ENCODE results near the gene TMEM204. TPM values are rescaled to one million over a fixed set of nuclear protein-coding genes. Genes with fewer than 3 reads are reported as not detected.

Gene TMEM204
- total RNA-seq, 2 experiments from 2014 or later: 42.9 to 43.5 TPM

DNA sequence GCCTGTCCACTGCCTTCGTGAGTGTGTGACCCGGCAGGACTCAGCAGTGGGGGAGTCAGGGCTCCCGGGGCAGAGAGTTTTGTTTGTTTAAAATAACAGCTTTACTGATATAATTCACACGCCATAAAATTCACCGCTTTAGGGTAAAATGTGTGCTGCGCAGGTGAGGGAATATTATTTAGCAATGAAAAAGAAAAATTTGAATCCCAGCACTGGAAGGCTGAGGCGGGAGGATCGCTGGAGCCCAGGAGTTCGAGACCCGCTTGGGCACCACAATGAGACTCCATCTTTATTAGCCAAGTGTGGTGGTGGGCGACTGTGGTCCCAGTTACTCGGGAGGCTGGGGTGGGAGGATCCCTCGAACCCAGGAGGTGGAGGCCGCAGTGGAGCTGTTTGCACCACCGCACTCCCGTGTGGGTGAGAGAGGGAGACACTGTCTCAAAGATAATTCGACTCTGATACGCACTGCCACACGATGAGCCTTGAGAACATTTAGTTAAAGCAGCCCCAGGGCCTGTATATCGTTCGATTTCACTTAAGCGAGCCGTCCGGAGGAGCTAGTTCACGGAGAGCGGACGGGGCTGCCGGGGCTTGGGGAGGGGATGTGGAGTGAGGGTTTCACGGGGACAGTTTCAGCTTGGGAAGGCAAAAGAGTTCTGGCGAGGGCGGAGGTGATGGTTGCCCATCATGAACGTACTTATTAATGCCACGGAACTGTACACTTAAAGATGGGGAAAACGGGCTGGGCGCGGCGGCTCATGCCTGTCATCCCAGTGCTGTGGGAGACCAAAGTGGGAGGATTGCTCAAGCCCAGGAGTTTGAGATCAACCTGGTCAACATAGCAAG lies 30.1 kb upstream of the TMEM204 start:
- Mint-ChIP-seq H3K36me3 (ENCODE audit: low read depth) (peaks cover 21% of the 10 kb centered on the region), H3K27me3 (no peaks in the 10 kb centered on the region), H3K9me3 (no peaks in the 10 kb centered on the region), H3K4me1 (no peaks in the 10 kb centered on the region), H3K27ac (no peak overlapping the region), H3K4me3 (no peak overlapping the region)
- CTCF ChIA-PET: no interaction called here
- no peak for DNase-seq
- POLR2A ChIA-PET: interaction anchor here (1.4 kb wide), 1 partner anchor 10 kb away, joined by 6 read pairs; the partner anchor contains the start of gene TELO2

DNA sequence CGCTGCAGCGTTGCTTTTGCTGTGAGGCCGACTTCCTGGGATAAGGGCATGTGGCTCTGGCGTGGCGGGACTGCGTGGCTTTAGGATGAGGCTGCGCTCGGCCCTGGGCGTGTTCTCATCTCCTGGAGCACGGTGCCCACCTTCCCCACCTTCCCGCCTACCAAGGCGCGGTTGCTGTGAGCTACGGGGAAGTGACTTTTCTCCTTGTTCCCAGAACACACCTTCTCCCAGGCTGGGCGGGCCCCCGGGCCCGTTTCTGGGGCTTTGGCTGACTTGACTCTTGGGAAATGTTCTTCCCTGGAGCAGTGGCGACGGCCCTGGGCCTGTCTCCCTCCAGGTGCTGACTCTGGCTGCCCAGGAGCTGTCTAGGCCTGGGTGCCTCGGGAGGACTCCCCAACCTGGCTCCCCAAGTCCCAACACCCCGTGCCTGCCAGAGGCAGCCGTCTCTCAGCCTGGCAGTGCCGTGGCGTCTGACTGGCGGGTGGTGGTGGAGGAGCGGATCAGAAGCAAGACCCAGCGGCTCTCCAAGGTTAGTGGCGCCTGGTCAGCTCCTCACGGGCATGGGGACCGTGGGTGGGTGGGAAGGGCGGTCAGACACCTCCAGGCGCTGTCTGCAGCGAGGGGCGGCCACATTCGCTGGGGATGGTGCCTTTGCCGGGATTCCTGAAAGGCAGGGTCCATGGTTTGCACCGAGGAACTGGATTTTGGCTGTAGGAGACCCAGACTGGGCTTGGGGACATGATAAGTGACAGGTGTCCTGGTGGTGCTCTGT lies 28.2 kb upstream of the TMEM204 start:
- H3K4me3 Mint-ChIP-seq: no peak overlapping the region
- H3K27me3 Mint-ChIP-seq: no peaks in the 10 kb centered on the region
- no peaks in the 10 kb centered on the region for H3K4me1 Mint-ChIP-seq
- ChIA-PET CTCF (no interaction called here), POLR2A (no interaction called here)
- H3K9me3 Mint-ChIP-seq: no peaks in the 10 kb centered on the region
- no peak for DNase-seq
- no peak overlapping the region for H3K27ac Mint-ChIP-seq
- peaks cover 20% of the 10 kb centered on the region for H3K36me3 Mint-ChIP-seq (ENCODE audit: low read depth)

DNA sequence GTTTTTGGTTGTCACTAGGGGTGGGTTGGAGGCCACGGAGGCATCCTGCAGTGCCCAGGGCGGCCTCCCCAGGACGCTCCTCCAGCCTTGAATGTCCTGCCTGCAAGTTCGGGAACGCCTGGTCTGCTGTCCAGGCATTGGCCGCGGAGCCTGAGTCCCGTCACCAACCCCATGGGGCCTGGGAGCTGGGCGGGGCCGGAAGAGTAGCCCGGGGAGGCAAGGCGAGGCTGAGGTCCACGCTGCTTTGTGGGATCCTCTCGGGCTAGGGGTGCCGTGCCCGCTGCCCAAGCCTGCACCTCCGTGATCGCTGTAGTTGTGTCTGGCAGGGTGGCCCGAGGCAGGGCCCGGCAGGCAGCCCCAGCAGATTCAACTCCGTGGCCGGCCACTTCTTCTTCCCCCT lies 27.6 kb upstream of the TMEM204 start:
- ChIA-PET POLR2A (no interaction called here), CTCF (no interaction called here)
- H3K9me3 Mint-ChIP-seq: no peaks in the 10 kb centered on the region
- no peaks in the 10 kb centered on the region for H3K4me1 Mint-ChIP-seq
- no peaks in the 10 kb centered on the region for H3K27me3 Mint-ChIP-seq
- H3K4me3 Mint-ChIP-seq: no peak overlapping the region
- peaks cover 22% of the 10 kb centered on the region for H3K36me3 Mint-ChIP-seq (ENCODE audit: low read depth)
- H3K27ac Mint-ChIP-seq: no peak overlapping the region
- DNase-seq: no peak

- Mint-ChIP-seq H3K9me3 (no peaks in the 10 kb centered on the region), H3K36me3 (ENCODE audit: low read depth) (peaks cover 26% of the 10 kb centered on the region), H3K4me3 (no peak overlapping the region), H3K27ac (no peak overlapping the region), H3K4me1 (no peaks in the 10 kb centered on the region), H3K27me3 (no peaks in the 10 kb centered on the region)
- CTCF ChIA-PET: no interaction called here
- POLR2A ChIA-PET: no interaction called here
- no peak for DNase-seq
Measured at GRCh38 chr16:1506494-1507213, 26.8 kb upstream of the TMEM204 start.

DNA sequence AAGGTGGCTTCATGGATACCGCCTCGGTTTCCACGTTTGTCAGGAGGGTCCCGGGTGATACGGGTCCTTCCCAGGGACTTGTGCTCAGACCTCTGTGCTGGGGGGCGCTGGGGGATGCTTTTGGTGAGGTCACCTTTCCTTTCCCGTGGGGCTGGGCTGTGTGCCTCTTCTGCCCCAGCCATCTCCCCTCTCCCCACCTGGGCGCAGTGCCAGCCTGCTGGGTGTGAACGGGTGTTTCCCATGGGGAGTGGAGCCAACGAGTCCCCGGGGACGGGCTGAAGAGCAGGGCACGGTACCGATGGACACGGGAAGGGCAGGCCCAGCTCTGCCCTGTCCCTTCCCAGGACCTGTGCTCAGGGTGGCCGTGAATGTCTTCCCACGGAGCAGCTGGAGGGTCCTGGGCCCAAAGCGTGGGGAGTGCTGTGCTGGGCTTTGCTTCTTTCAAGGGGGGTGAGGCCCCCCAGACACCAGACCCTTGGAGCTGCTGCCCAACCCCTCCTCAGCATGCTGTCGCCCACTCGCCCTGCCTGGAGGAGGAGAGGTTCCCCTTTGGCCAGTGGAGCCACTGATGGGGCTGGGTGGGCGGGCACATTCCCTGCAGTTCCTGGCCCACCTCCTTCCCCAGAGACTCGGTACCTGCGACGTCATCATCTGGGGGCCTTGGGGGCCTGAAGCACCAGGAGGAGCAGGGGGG lies 24.8 kb upstream of the TMEM204 start:
- CTCF ChIA-PET: no interaction called here
- no peak overlapping the region for H3K27ac Mint-ChIP-seq
- peaks cover 23% of the 10 kb centered on the region for H3K36me3 Mint-ChIP-seq (ENCODE audit: low read depth)
- H3K4me3 Mint-ChIP-seq: no peak overlapping the region
- POLR2A ChIA-PET: no interaction called here
- H3K4me1 Mint-ChIP-seq: no peaks in the 10 kb centered on the region
- no peaks in the 10 kb centered on the region for H3K27me3 Mint-ChIP-seq
- no peak for DNase-seq
- H3K9me3 Mint-ChIP-seq: no peaks in the 10 kb centered on the region

DNA sequence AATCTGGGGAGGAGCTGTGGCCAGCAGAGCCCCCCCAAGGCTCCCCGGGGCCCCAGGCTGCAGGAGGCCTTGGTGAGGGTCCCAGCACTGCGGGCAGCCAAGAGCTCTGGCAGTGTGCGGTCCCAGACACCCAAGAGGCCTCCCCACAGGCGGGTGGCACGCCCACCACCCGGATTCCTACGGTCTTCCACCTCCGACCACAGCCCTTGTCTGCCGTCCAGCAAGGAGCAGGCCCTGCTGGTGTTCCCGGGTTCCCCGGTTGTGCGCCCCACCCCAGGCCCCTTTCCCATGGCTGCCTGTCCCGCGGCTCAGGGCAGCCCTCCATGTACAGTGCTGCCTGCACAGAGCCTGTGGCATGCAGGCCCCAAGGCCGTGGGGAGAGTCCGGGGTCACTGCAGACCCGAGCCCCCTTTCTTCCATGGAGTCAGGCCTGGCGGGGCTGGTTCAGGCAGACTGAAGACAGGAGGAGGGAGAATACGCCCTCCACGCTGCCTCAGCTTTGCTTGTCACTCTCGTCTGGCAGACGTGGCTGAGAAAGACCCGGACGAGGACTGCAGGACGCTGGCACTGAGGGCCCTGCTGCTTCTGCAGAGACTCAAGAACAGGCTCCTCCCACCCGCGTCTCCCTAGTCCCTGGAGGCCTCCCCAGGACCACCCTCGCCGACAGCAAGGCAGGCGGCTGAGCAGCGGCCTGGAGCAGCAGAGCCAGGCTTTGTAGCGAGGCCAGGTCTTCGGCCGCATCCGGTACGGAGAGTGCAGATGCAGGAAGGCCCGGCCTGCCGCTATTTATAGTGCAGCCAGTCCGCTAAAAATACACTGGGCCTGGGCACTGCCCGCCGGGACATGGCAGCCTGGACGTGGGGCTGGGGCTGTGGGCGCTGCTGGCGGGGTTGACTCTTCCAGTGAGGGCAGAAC lies 23.9 kb upstream of the TMEM204 start:
- no peak overlapping the region for H3K4me3 Mint-ChIP-seq
- no peaks in the 10 kb centered on the region for H3K4me1 Mint-ChIP-seq
- peaks cover 2% of the 10 kb centered on the region for H3K9me3 Mint-ChIP-seq
- ChIA-PET CTCF (no interaction called here), POLR2A (no interaction called here)
- no peak overlapping the region for H3K27ac Mint-ChIP-seq
- H3K27me3 Mint-ChIP-seq: no peaks in the 10 kb centered on the region
- H3K36me3 Mint-ChIP-seq (ENCODE audit: low read depth): peaks cover 21% of the 10 kb centered on the region
- DNase-seq: no peak

DNA sequence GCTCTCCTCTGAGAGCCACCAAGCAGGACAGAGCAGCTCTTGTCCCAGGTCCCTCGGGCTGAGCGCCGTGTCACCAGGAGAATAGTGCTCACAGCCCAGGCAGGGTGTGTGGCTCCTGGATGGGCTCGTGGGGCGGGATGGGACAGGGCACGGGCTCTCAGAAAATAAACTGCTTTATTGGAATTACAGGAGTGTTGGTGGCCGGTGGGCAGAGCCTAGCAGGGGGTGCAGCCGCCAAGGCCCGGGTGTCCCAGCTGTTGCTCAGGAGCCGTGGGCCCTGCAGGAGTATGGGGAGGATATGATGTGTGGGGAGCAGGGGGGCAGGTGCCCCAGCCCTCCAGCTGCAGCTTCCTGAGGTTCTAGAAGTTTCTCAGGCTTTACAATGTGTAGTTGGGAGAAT lies 23.2 kb upstream of the TMEM204 start:
- Mint-ChIP-seq H3K4me3 (no peak overlapping the region), H3K27ac (no peak overlapping the region), H3K9me3 (peaks cover 2% of the 10 kb centered on the region), H3K27me3 (no peaks in the 10 kb centered on the region), H3K4me1 (no peaks in the 10 kb centered on the region), H3K36me3 (ENCODE audit: low read depth) (peaks cover 21% of the 10 kb centered on the region)
- POLR2A ChIA-PET: no interaction called here
- CTCF ChIA-PET: no interaction called here
- no peak for DNase-seq

DNA sequence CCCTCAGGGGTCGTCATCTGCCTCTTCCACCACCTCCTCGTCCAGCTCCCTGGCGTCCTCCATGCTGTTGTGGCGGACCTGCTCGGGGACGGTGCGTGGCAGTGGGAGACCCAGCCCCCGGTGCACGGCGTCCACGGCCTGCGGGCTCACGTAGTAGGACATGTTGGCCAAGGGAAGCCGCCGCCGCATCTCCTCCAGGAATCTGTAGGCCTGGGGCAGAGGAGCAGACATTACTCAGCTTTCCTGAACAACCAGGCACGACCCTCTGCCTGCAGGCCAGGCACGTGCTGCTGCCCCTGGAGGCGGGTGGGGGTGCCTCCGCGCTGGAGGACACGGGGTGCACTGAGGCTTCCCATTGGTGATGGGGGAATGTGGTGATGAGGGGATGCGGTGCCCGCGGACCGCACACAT lies 22.5 kb upstream of the TMEM204 start:
- H3K9me3 Mint-ChIP-seq: peaks cover 2% of the 10 kb centered on the region
- no peak overlapping the region for H3K27ac Mint-ChIP-seq
- CTCF ChIA-PET: no interaction called here
- H3K4me1 Mint-ChIP-seq: no peaks in the 10 kb centered on the region
- H3K4me3 Mint-ChIP-seq: no peak overlapping the region
- peaks cover 18% of the 10 kb centered on the region for H3K36me3 Mint-ChIP-seq (ENCODE audit: low read depth)
- no peak for DNase-seq
- POLR2A ChIA-PET: no interaction called here
- no peaks in the 10 kb centered on the region for H3K27me3 Mint-ChIP-seq

DNA sequence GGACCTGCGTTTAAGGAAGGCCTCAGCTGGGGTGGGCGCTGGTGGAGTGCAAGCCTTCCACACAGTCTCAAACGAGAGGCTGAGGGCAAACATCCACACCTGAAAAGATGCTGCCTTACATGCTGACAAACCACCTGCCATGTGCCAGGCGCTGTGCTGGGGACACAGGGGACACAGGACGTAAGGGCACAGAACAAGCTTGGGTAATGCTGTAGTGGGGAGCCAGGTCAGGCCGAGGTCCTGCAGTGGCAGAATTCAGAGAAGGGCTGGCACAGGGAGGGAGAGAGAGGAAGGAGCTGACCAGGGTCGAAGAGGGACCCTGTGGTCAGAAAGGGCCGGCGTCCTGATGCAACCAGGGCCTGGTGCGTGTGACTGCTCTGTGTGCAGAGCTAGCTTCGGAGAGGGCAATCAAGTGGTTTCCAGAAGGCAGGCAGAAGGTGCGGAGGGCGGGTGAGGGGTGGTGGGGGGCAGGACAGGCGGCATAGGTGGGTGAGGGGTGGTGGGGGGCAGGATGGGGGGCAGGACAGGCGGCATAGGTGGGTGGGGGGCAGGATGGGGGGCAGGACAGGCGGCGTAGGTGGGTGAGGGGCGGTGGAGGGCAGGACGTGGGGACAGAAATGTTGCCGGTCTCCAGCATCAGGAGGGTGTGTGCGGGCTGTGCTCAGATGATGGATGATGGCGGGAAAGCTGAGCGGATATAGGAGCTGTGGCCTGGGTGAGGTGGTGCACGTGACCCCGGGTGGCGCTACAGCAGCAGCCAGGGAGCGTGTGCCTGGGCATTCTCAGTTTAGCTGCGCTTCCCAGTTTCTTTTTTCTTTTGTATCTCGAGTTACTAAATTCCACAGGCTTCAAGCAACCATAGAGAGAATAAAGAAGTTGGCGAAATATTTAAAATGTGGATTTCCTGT lies 21.6 kb upstream of the TMEM204 start:
- peaks cover 18% of the 10 kb centered on the region for H3K36me3 Mint-ChIP-seq (ENCODE audit: low read depth)
- POLR2A ChIA-PET: interaction anchor here (0.7 kb wide), 1 partner anchor 19 kb away, joined by 3 read pairs; no protein-coding TSS in a partner anchor
- no peak for DNase-seq
- H3K9me3 Mint-ChIP-seq: peaks cover 2% of the 10 kb centered on the region
- CTCF ChIA-PET: interaction anchor here (0.5 to 0.9 kb wide), 2 partner anchors 27 to 149 kb away, joined by 3 read pairs; no protein-coding TSS in a partner anchor
- no peak overlapping the region for H3K4me3 Mint-ChIP-seq
- H3K27ac Mint-ChIP-seq: no peak overlapping the region
- H3K4me1 Mint-ChIP-seq: no peaks in the 10 kb centered on the region
- H3K27me3 Mint-ChIP-seq: no peaks in the 10 kb centered on the region

- no peak overlapping the region for H3K27ac Mint-ChIP-seq
- peaks cover 2% of the 10 kb centered on the region for H3K9me3 Mint-ChIP-seq
- H3K4me1 Mint-ChIP-seq: no peaks in the 10 kb centered on the region
- CTCF ChIA-PET: interaction anchor here (0.9 kb wide), 1 partner anchor 150 kb away, joined by 3 read pairs; no protein-coding TSS in a partner anchor
- DNase-seq: no peak
- H3K4me3 Mint-ChIP-seq: no peak overlapping the region
- H3K36me3 Mint-ChIP-seq (ENCODE audit: low read depth): peaks cover 16% of the 10 kb centered on the region
- POLR2A ChIA-PET: interaction anchor here (0.7 kb wide), 1 partner anchor 20 kb away, joined by 3 read pairs; no protein-coding TSS in a partner anchor
- no peaks in the 10 kb centered on the region for H3K27me3 Mint-ChIP-seq
Measured at GRCh38 chr16:1512774-1513173, 20.7 kb upstream of the TMEM204 start.

GRCh38 chr16:1514507-1514906 lies 19.0 kb upstream of the TMEM204 start:
- ChIA-PET CTCF (interaction anchor here (0.6 kb wide), 1 partner anchor 20 kb away, joined by 3 read pairs; no protein-coding TSS in a partner anchor), POLR2A (no interaction called here)
- Mint-ChIP-seq H3K4me3 (no peak overlapping the region), H3K4me1 (no peaks in the 10 kb centered on the region), H3K36me3 (ENCODE audit: low read depth) (peaks cover 16% of the 10 kb centered on the region), H3K27me3 (no peaks in the 10 kb centered on the region), H3K9me3 (peaks cover 2% of the 10 kb centered on the region), H3K27ac (no peak overlapping the region)
- no peak for DNase-seq

Data from activated CD4-positive, alpha-beta memory T cell treated with anti-CD3 and anti-CD28 coated beads, Interleukin-2, amount 10 ng/mL, durations not matched to agents 7 days and 5 days (primary cell).